ENCODE results near the gene TTBK2.

Gene TTBK2

GRCh38 chr15:42868683-42869082 lies 51.9 kb downstream of the TTBK2 start:
- peaks cover 0 to 8% (median 4%) of the 10 kb centered on the region in 5 donors for H3K36me3 ChIP-seq (ENCODE audit: control insufficient read depth in 5 of 5, insufficient read depth in 5 of 5, low read length in 5 of 5)
- no peaks in the 10 kb centered on the region for H3K9me3 ChIP-seq (ENCODE audit: control insufficient read depth in 5 of 5, low read length in 5 of 5)
- H3K4me3 ChIP-seq (ENCODE audit: low read depth in 1 of 5, low read length in 5 of 5): no peak overlapping the region
- H3K9ac ChIP-seq (ENCODE audit: low read length in 5 of 5): no peak overlapping the region
- H3K27ac ChIP-seq (ENCODE audit: low read depth, low read length): no peak overlapping the region
- H3K27me3 ChIP-seq (ENCODE audit: control insufficient read depth in 5 of 5, insufficient read depth in 4 of 5, low read length in 5 of 5): no peaks in the 10 kb centered on the region
- no peaks in the 10 kb centered on the region for H3K4me1 ChIP-seq (ENCODE audit: control insufficient read depth in 5 of 5, insufficient read depth in 5 of 5, low read length in 5 of 5)

- no peaks in the 10 kb centered on the region for H3K4me1 ChIP-seq (ENCODE audit: control insufficient read depth in 5 of 5, insufficient read depth in 5 of 5, low read length in 5 of 5)
- H3K27me3 ChIP-seq (ENCODE audit: control insufficient read depth in 5 of 5, insufficient read depth in 4 of 5, low read length in 5 of 5): no peaks in the 10 kb centered on the region
- no peaks in the 10 kb centered on the region for H3K9me3 ChIP-seq (ENCODE audit: control insufficient read depth in 5 of 5, low read length in 5 of 5)
- H3K27ac ChIP-seq (ENCODE audit: low read depth, low read length): no peak overlapping the region
- H3K9ac ChIP-seq (ENCODE audit: low read length in 5 of 5): no peak overlapping the region
- H3K36me3 ChIP-seq (ENCODE audit: control insufficient read depth in 5 of 5, insufficient read depth in 5 of 5, low read length in 5 of 5): peaks cover 0 to 8% (median 0%) of the 10 kb centered on the region in 5 donors
- no peak overlapping the region for H3K4me3 ChIP-seq (ENCODE audit: low read depth in 1 of 5, low read length in 5 of 5)
Observed at GRCh38 chr15:42863572-42864239, 56.9 kb downstream of the TTBK2 start.

GRCh38 chr15:42858999-42859789 lies 61.4 kb downstream of the TTBK2 start:
- Histone ChIP-seq H3K4me1 (ENCODE audit: control insufficient read depth in 5 of 5, insufficient read depth in 5 of 5, low read length in 5 of 5) (no peaks in the 10 kb centered on the region), H3K9ac (ENCODE audit: low read length in 5 of 5) (no peak overlapping the region), H3K36me3 (ENCODE audit: control insufficient read depth in 5 of 5, insufficient read depth in 5 of 5, low read length in 5 of 5) (peaks cover 0 to 5% (median 0%) of the 10 kb centered on the region in 5 donors), H3K4me3 (ENCODE audit: low read depth in 1 of 5, low read length in 5 of 5) (no peak overlapping the region), H3K9me3 (ENCODE audit: control insufficient read depth in 5 of 5, low read length in 5 of 5) (no peaks in the 10 kb centered on the region), H3K27ac (ENCODE audit: low read depth, low read length) (no peak overlapping the region), H3K27me3 (ENCODE audit: control insufficient read depth in 5 of 5, insufficient read depth in 4 of 5, low read length in 5 of 5) (no peaks in the 10 kb centered on the region)

GRCh38 chr15:42858540-42858939 lies 62.0 kb downstream of the TTBK2 start:
- no peak overlapping the region for H3K4me3 ChIP-seq (ENCODE audit: low read depth in 1 of 5, low read length in 5 of 5)
- peaks cover 0 to 5% (median 0%) of the 10 kb centered on the region in 5 donors for H3K36me3 ChIP-seq (ENCODE audit: control insufficient read depth in 5 of 5, insufficient read depth in 5 of 5, low read length in 5 of 5)
- H3K27ac ChIP-seq (ENCODE audit: low read depth, low read length): no peak overlapping the region
- no peak overlapping the region for H3K9ac ChIP-seq (ENCODE audit: low read length in 5 of 5)
- no peaks in the 10 kb centered on the region for H3K4me1 ChIP-seq (ENCODE audit: control insufficient read depth in 5 of 5, insufficient read depth in 5 of 5, low read length in 5 of 5)
- H3K9me3 ChIP-seq (ENCODE audit: control insufficient read depth in 5 of 5, low read length in 5 of 5): no peaks in the 10 kb centered on the region
- H3K27me3 ChIP-seq (ENCODE audit: control insufficient read depth in 5 of 5, insufficient read depth in 4 of 5, low read length in 5 of 5): no peaks in the 10 kb centered on the region

- Histone ChIP-seq H3K27ac (ENCODE audit: low read depth, low read length) (no peak overlapping the region), H3K4me3 (ENCODE audit: low read depth in 1 of 5, low read length in 5 of 5) (no peak overlapping the region)
Observed at GRCh38 chr15:42854576-42854975, 66.0 kb downstream of the TTBK2 start.

GRCh38 chr15:42849836-42850235 lies 70.7 kb downstream of the TTBK2 start:
- Histone ChIP-seq H3K36me3 (ENCODE audit: control insufficient read depth in 5 of 5, insufficient read depth in 5 of 5, low read length in 5 of 5) (peaks cover 0 to 5% (median 4%) of the 10 kb centered on the region in 5 donors), H3K4me3 (ENCODE audit: low read depth in 1 of 5, low read length in 5 of 5) (no peak overlapping the region), H3K27me3 (ENCODE audit: control insufficient read depth in 5 of 5, insufficient read depth in 4 of 5, low read length in 5 of 5) (no peaks in the 10 kb centered on the region), H3K9me3 (ENCODE audit: control insufficient read depth in 5 of 5, low read length in 5 of 5) (no peaks in the 10 kb centered on the region), H3K9ac (ENCODE audit: low read length in 5 of 5) (no peak overlapping the region), H3K27ac (ENCODE audit: low read depth, low read length) (no peak overlapping the region), H3K4me1 (ENCODE audit: control insufficient read depth in 5 of 5, insufficient read depth in 5 of 5, low read length in 5 of 5) (no peaks in the 10 kb centered on the region)

More at GRCh38 chr15:42854576-42854975, 66.0 kb downstream of the TTBK2 start:
- Histone ChIP-seq H3K9ac (ENCODE audit: low read length in 5 of 5) (no peak overlapping the region), H3K36me3 (ENCODE audit: control insufficient read depth in 5 of 5, insufficient read depth in 5 of 5, low read length in 5 of 5) (peaks cover 0 to 5% (median 4%) of the 10 kb centered on the region in 5 donors), H3K9me3 (ENCODE audit: control insufficient read depth in 5 of 5, low read length in 5 of 5) (no peaks in the 10 kb centered on the region), H3K4me1 (ENCODE audit: control insufficient read depth in 5 of 5, insufficient read depth in 5 of 5, low read length in 5 of 5) (no peaks in the 10 kb centered on the region), H3K27me3 (ENCODE audit: control insufficient read depth in 5 of 5, insufficient read depth in 4 of 5, low read length in 5 of 5) (no peaks in the 10 kb centered on the region)

GRCh38 chr15:42848846-42849245 lies 71.7 kb downstream of the TTBK2 start:
- Histone ChIP-seq H3K27ac (ENCODE audit: low read depth, low read length) (no peak overlapping the region), H3K9me3 (ENCODE audit: control insufficient read depth in 5 of 5, low read length in 5 of 5) (peaks cover 0 to 5% (median 3%) of the 10 kb centered on the region in 5 donors), H3K27me3 (ENCODE audit: control insufficient read depth in 5 of 5, insufficient read depth in 4 of 5, low read length in 5 of 5) (no peaks in the 10 kb centered on the region), H3K36me3 (ENCODE audit: control insufficient read depth in 5 of 5, insufficient read depth in 5 of 5, low read length in 5 of 5) (peaks cover 0 to 6% (median 5%) of the 10 kb centered on the region in 5 donors), H3K4me3 (ENCODE audit: low read depth in 1 of 5, low read length in 5 of 5) (no peak overlapping the region), H3K4me1 (ENCODE audit: control insufficient read depth in 5 of 5, insufficient read depth in 5 of 5, low read length in 5 of 5) (no peaks in the 10 kb centered on the region), H3K9ac (ENCODE audit: low read length in 5 of 5) (no peak overlapping the region)

GRCh38 chr15:42846647-42847046 lies 73.9 kb downstream of the TTBK2 start:
- H3K9me3 ChIP-seq (ENCODE audit: control insufficient read depth in 5 of 5, low read length in 5 of 5): peaks cover 0 to 6% (median 5%) of the 10 kb centered on the region in 5 donors
- H3K9ac ChIP-seq (ENCODE audit: low read length in 5 of 5): no peak overlapping the region
- H3K4me3 ChIP-seq (ENCODE audit: low read depth in 1 of 5, low read length in 5 of 5): no peak overlapping the region
- H3K4me1 ChIP-seq (ENCODE audit: control insufficient read depth in 5 of 5, insufficient read depth in 5 of 5, low read length in 5 of 5): no peaks in the 10 kb centered on the region
- no peaks in the 10 kb centered on the region for H3K27me3 ChIP-seq (ENCODE audit: control insufficient read depth in 5 of 5, insufficient read depth in 4 of 5, low read length in 5 of 5)
- peaks cover 0 to 6% (median 5%) of the 10 kb centered on the region in 5 donors for H3K36me3 ChIP-seq (ENCODE audit: control insufficient read depth in 5 of 5, insufficient read depth in 5 of 5, low read length in 5 of 5)
- no peak overlapping the region for H3K27ac ChIP-seq (ENCODE audit: low read depth, low read length)

GRCh38 chr15:42845581-42845980 lies 75.0 kb downstream of the TTBK2 start:
- no peaks in the 10 kb centered on the region for H3K4me1 ChIP-seq (ENCODE audit: control insufficient read depth in 5 of 5, insufficient read depth in 5 of 5, low read length in 5 of 5)
- no peak overlapping the region for H3K27ac ChIP-seq (ENCODE audit: low read depth, low read length)
- H3K27me3 ChIP-seq (ENCODE audit: control insufficient read depth in 5 of 5, insufficient read depth in 4 of 5, low read length in 5 of 5): no peaks in the 10 kb centered on the region
- H3K4me3 ChIP-seq (ENCODE audit: low read depth in 1 of 5, low read length in 5 of 5): no peak overlapping the region
- peaks cover 0 to 6% (median 5%) of the 10 kb centered on the region in 5 donors for H3K36me3 ChIP-seq (ENCODE audit: control insufficient read depth in 5 of 5, insufficient read depth in 5 of 5, low read length in 5 of 5)
- H3K9me3 ChIP-seq (ENCODE audit: control insufficient read depth in 5 of 5, low read length in 5 of 5): peaks cover 0 to 6% (median 5%) of the 10 kb centered on the region in 5 donors
- H3K9ac ChIP-seq (ENCODE audit: low read length in 5 of 5): no peak overlapping the region

- Histone ChIP-seq H3K27ac (ENCODE audit: low read depth, low read length) (no peak overlapping the region), H3K4me1 (ENCODE audit: control insufficient read depth in 5 of 5, insufficient read depth in 5 of 5, low read length in 5 of 5) (no peaks in the 10 kb centered on the region), H3K27me3 (ENCODE audit: control insufficient read depth in 5 of 5, insufficient read depth in 4 of 5, low read length in 5 of 5) (no peaks in the 10 kb centered on the region), H3K4me3 (ENCODE audit: low read depth in 1 of 5, low read length in 5 of 5) (no peak overlapping the region), H3K36me3 (ENCODE audit: control insufficient read depth in 5 of 5, insufficient read depth in 5 of 5, low read length in 5 of 5) (peaks cover 0 to 15% (median 12%) of the 10 kb centered on the region in 5 donors), H3K9me3 (ENCODE audit: control insufficient read depth in 5 of 5, low read length in 5 of 5) (peaks cover 0 to 6% (median 5%) of the 10 kb centered on the region in 5 donors), H3K9ac (ENCODE audit: low read length in 5 of 5) (no peak overlapping the region)
Observed at GRCh38 chr15:42843699-42844098, 76.9 kb downstream of the TTBK2 start.

Data from subcutaneous abdominal adipose tissue (tissue), 5 donors.